ENCODE results near the gene SPIRE1.
"Not testable (repeated sequence)": the region's sequence is repeated elsewhere in the genome, so short reads cannot be mapped to it uniquely, and the experiment has no call there.

Gene SPIRE1

GRCh38 chr18:12658426-12659138 is 675 bp upstream of the SPIRE1 start:
- DNase-seq = peak; percentile 77 to 81
- TF ChIP-seq GATA1 (IDR thresholded peaks at IDR 0.05; ENCODE audit: low read depth, low read length) (no peak), POLR2A (IDR thresholded peaks at IDR 0.05; ENCODE audit: low read length) (no peak)

GRCh38 chr18:12656938-12657683 is 796 bp downstream of the SPIRE1 start:
- no peak for TF ChIP-seq POLR2A (IDR thresholded peaks at IDR 0.05; ENCODE audit: low read length)
- no peak for TF ChIP-seq GATA1 (IDR thresholded peaks at IDR 0.05; ENCODE audit: low read depth, low read length)
- peak; percentile 68 to 79 for DNase-seq

- DNase-seq = peak in 1 of 2 experiments; percentile 57
- no peak for TF ChIP-seq GATA1 (IDR thresholded peaks at IDR 0.05; ENCODE audit: low read depth, low read length)
These were observed 1.3 kb downstream of the SPIRE1 start for GRCh38 chr18:12656605-12656937.

GRCh38 chr18:12654971-12655370 is 2.9 kb downstream of the SPIRE1 start:
- TF ChIP-seq POLR2A (IDR thresholded peaks at IDR 0.05; ENCODE audit: low read length) (no peak), GATA1 (IDR thresholded peaks at IDR 0.05; ENCODE audit: low read depth, low read length) (no peak)
- no peak for DNase-seq

GRCh38 chr18:12652861-12653401 is 5.0 kb downstream of the SPIRE1 start:
- peak; percentile 60 to 64 for DNase-seq
- TF ChIP-seq GATA1 (IDR thresholded peaks at IDR 0.05; ENCODE audit: low read depth, low read length) (no peak), POLR2A (IDR thresholded peaks at IDR 0.05; ENCODE audit: low read length) (no peak)

GRCh38 chr18:12651651-12652050 is 6.3 kb downstream of the SPIRE1 start:
- DNase-seq = no peak
- no peak for TF ChIP-seq GATA1 (IDR thresholded peaks at IDR 0.05; ENCODE audit: low read depth, low read length)
- TF ChIP-seq POLR2A (IDR thresholded peaks at IDR 0.05; ENCODE audit: low read length) = no peak

GRCh38 chr18:12647773-12648172 is 10.1 kb downstream of the SPIRE1 start:
- DNase-seq = no peak

GRCh38 chr18:12645751-12646203 is 12.1 kb downstream of the SPIRE1 start:
- DNase-seq = no peak
- TF ChIP-seq POLR2A (IDR thresholded peaks at IDR 0.05; ENCODE audit: low read length) (no peak), GATA1 (IDR thresholded peaks at IDR 0.05; ENCODE audit: low read depth, low read length) (no peak)

More at GRCh38 chr18:12647773-12648172, 10.1 kb downstream of the SPIRE1 start:
- no peak for TF ChIP-seq GATA1 (IDR thresholded peaks at IDR 0.05; ENCODE audit: low read depth, low read length)
- no peak for TF ChIP-seq POLR2A (IDR thresholded peaks at IDR 0.05; ENCODE audit: low read length)

- DNase-seq = no peak
- TF ChIP-seq POLR2A (IDR thresholded peaks at IDR 0.05; ENCODE audit: low read length) (no peak), GATA1 (IDR thresholded peaks at IDR 0.05; ENCODE audit: low read depth, low read length) (no peak)
These were observed 12.7 kb downstream of the SPIRE1 start for GRCh38 chr18:12645254-12645653.

- DNase-seq = not testable (repeated sequence)
These were observed 14.2 kb downstream of the SPIRE1 start for GRCh38 chr18:12643756-12644155.

GRCh38 chr18:12640881-12641200 is 17.1 kb downstream of the SPIRE1 start:
- no peak for DNase-seq
- TF ChIP-seq POLR2A (IDR thresholded peaks at IDR 0.05; ENCODE audit: low read length) (no peak), GATA1 (IDR thresholded peaks at IDR 0.05; ENCODE audit: low read depth, low read length) (no peak)

- no peak for DNase-seq
- TF ChIP-seq POLR2A (IDR thresholded peaks at IDR 0.05; ENCODE audit: low read length) (no peak), GATA1 (IDR thresholded peaks at IDR 0.05; ENCODE audit: low read depth, low read length) (no peak)
These were observed 17.7 kb downstream of the SPIRE1 start for GRCh38 chr18:12639990-12640880.

- peak in 1 of 2 experiments; percentile 52 for DNase-seq
- no peak for TF ChIP-seq POLR2A (IDR thresholded peaks at IDR 0.05; ENCODE audit: low read length)
These were observed 19.2 kb downstream of the SPIRE1 start for GRCh38 chr18:12638644-12639124.

Data from erythroblast (primary cell).